ENCODE results near the gene MYO1D. TPM values are rescaled to one million over a fixed set of nuclear protein-coding genes. Genes with fewer than 3 reads are reported as not detected.

The MYO1D gene
- total RNA-seq, 1 donor from 2014 or later: 36.9 TPM

- TF ChIP-seq, protein P1, sequence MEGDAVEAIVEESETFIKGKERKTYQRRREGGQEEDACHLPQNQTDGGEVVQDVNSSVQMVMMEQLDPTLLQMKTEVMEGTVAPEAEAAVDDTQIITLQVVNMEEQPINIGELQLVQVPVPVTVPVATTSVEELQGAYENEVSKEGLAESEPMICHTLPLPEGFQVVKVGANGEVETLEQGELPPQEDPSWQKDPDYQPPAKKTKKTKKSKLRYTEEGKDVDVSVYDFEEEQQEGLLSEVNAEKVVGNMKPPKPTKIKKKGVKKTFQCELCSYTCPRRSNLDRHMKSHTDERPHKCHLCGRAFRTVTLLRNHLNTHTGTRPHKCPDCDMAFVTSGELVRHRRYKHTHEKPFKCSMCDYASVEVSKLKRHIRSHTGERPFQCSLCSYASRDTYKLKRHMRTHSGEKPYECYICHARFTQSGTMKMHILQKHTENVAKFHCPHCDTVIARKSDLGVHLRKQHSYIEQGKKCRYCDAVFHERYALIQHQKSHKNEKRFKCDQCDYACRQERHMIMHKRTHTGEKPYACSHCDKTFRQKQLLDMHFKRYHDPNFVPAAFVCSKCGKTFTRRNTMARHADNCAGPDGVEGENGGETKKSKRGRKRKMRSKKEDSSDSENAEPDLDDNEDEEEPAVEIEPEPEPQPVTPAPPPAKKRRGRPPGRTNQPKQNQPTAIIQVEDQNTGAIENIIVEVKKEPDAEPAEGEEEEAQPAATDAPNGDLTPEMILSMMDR (IDR thresholded peaks at IDR 0.05; ENCODE audit: unreplicated experiment): no peak
- Mint-ChIP-seq H3K27me3 (no peaks in the 10 kb centered on the region), H3K27ac (no peak overlapping the region), H3K4me1 (ENCODE audit: low read depth) (no peaks in the 10 kb centered on the region), H3K9me3 (ENCODE audit: low read depth) (peaks cover 4% of the 10 kb centered on the region), H3K4me3 (ENCODE audit: low read depth) (no peak overlapping the region), H3K36me3 (ENCODE audit: insufficient read depth) (peaks cover 16% of the 10 kb centered on the region)
- DNase-seq (ENCODE audit: low spot score, unreplicated experiment): no peak
These were observed 274.5 kb downstream of the MYO1D start for GRCh38 chr17:32602396-32602795.

GRCh38 chr17:32601866-32602265, 275.1 kb downstream of the MYO1D start:
- Mint-ChIP-seq H3K9me3 (ENCODE audit: low read depth) (peaks cover 4% of the 10 kb centered on the region), H3K27me3 (no peaks in the 10 kb centered on the region), H3K36me3 (ENCODE audit: insufficient read depth) (peaks cover 16% of the 10 kb centered on the region), H3K4me1 (ENCODE audit: low read depth) (no peaks in the 10 kb centered on the region), H3K4me3 (ENCODE audit: low read depth) (no peak overlapping the region), H3K27ac (no peak overlapping the region)
- TF ChIP-seq, protein P1 (IDR thresholded peaks at IDR 0.05; ENCODE audit: unreplicated experiment): no peak
- no peak for DNase-seq (ENCODE audit: low spot score, unreplicated experiment)

DNA sequence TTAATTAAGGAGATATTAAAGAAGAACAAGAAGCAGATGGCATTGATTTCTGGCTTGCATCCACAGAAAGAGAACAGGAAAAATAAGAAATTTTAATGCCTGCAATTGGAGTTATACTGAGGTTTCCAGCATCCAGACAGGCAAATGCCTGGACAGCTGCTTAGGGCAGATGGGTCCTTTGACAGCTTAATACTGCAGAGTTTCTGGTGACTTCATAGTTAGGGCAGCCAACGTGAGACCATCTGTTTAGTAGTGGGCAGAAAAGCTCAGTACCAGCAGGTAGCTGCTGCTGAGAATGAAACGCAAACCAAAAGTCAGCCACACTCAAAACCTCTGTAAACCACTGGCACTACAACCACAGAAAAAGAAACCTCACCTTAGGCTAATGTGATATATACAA, 280.3 kb downstream of the MYO1D start:
- H3K4me1 Mint-ChIP-seq (ENCODE audit: low read depth): no peaks in the 10 kb centered on the region
- H3K27me3 Mint-ChIP-seq: no peaks in the 10 kb centered on the region
- H3K4me3 Mint-ChIP-seq (ENCODE audit: low read depth): no peak overlapping the region
- H3K9me3 Mint-ChIP-seq (ENCODE audit: low read depth): peaks cover 4% of the 10 kb centered on the region
- no peak for DNase-seq (ENCODE audit: low spot score, unreplicated experiment)
- peaks cover 11% of the 10 kb centered on the region for H3K36me3 Mint-ChIP-seq (ENCODE audit: insufficient read depth)
- TF ChIP-seq, protein P1 (IDR thresholded peaks at IDR 0.05; ENCODE audit: unreplicated experiment): no peak
- H3K27ac Mint-ChIP-seq: no peak overlapping the region

GRCh38 chr17:32596206-32596605, 280.7 kb downstream of the MYO1D start:
- Mint-ChIP-seq H3K4me1 (ENCODE audit: low read depth) (no peaks in the 10 kb centered on the region), H3K27ac (no peak overlapping the region), H3K9me3 (ENCODE audit: low read depth) (peaks cover 4% of the 10 kb centered on the region), H3K27me3 (no peaks in the 10 kb centered on the region), H3K4me3 (ENCODE audit: low read depth) (no peak overlapping the region), H3K36me3 (ENCODE audit: insufficient read depth) (peaks cover 11% of the 10 kb centered on the region)
- TF ChIP-seq, protein P1 (IDR thresholded peaks at IDR 0.05; ENCODE audit: unreplicated experiment): no peak
- no peak for DNase-seq (ENCODE audit: low spot score, unreplicated experiment)

DNA sequence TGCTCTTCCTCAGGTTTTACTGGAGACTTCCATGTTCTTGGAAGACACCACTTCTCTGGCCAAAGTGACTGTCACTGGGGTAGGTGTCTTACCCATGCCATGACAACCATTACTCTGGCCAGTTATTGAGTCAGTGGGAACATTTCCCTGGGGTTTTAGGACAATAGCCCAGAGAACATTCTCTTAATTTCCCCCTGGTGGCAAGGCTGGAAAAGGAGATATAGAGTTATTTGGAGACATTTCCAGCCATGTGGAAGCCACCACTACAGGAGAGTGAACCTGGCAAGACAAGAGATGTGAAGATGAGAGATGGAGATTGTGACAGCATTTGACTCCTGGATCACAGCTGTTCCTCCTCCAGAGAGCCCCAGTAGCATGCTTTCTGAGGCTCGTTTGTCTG, 283.9 kb downstream of the MYO1D start:
- H3K36me3 Mint-ChIP-seq (ENCODE audit: insufficient read depth): no peaks in the 10 kb centered on the region
- no peak overlapping the region for H3K27ac Mint-ChIP-seq
- no peak for DNase-seq (ENCODE audit: low spot score, unreplicated experiment)
- H3K9me3 Mint-ChIP-seq (ENCODE audit: low read depth): no peaks in the 10 kb centered on the region
- no peak overlapping the region for H3K4me3 Mint-ChIP-seq (ENCODE audit: low read depth)
- H3K4me1 Mint-ChIP-seq (ENCODE audit: low read depth): no peaks in the 10 kb centered on the region
- no peaks in the 10 kb centered on the region for H3K27me3 Mint-ChIP-seq
- TF ChIP-seq, protein P1 (IDR thresholded peaks at IDR 0.05; ENCODE audit: unreplicated experiment): no peak

All from progenitor cell of endocrine pancreas (in vitro differentiated cells).